ENCODE measurements around the gene ACOXL.

ACOXL gene

GRCh38 chr2:110876167-110876999 is 144.0 kb downstream of the ACOXL start:
- no peak for DNase-seq (ENCODE audit: low read depth)

DNA sequence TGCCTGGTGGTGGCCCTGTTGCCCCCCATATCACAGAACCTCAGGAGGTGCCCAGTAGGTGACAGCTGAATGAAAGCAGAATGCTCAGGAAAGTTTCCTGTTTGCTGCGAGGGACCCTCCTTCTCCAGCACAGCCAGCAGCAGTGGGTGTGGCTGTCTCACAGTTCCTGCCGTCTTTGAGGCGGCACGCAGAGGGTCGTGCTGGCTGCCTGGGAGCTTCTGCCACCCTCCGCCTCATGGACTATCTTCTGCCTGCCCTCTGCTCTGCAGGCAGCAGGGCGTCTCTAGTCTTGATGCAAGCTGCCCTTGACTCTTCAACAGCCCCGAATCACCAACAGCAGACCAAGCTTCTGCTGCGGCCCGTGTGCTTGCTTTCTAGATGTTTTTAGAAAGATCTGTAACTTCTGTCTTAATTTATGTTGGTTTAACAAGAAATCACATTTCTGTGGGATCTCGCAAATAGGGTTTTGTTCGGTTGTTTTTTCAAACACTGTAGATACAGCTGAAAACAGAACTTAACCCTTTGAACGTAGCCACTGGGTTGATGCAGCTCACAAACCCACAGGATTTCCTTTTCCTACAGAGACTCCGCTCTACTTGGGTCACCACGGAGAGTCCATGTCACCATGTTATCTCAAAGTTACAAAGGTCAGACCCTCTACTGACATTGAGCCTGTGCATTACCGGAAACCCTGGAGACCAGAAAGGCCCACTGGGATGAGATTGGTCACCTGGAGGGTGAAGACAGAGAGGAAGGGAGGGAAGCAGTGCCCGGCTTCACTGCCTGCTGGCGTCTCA is 144.9 kb downstream of the ACOXL start:
- DNase-seq (ENCODE audit: low read depth), result no peak

DNA sequence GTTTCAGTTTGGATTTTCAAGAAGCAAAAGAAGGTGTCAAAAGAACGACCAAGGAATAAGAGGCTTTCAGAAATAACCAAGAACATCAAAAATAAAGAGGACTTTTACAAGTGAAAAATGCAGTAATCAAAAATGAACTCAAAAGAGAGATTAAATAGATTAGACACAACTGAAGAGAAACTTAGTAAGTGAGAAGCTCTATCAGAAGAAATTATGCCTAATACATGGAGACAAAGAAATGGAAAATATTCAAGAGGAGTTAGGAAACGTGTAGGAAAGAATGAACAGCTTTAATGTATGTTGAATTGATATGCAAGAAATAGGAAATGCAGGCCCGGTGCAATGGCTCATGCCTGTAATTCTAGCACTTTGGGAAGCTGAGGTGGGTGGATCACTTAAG is 145.8 kb downstream of the ACOXL start:
- no peak for DNase-seq (ENCODE audit: low read depth)

DNA sequence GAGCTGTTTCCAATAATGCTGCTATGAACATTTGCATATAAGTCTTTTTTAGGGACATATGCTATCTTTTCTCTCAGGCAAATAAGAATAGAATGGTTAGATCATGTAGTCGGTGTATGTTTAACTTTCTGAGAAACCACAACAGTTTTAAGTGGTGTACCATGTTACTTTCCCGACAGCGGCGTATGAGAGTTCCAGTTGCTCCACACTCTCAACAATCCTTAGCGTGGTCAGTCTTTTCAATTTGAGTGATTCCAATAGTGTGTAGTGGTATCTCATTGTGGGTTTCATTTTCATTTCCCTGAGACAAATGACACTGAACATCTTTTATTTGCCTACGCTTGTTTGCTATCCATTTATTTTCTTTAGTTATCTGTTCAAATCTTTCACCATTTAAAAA is 149.5 kb downstream of the ACOXL start:
- DNase-seq (ENCODE audit: low read depth), result no peak

DNA sequence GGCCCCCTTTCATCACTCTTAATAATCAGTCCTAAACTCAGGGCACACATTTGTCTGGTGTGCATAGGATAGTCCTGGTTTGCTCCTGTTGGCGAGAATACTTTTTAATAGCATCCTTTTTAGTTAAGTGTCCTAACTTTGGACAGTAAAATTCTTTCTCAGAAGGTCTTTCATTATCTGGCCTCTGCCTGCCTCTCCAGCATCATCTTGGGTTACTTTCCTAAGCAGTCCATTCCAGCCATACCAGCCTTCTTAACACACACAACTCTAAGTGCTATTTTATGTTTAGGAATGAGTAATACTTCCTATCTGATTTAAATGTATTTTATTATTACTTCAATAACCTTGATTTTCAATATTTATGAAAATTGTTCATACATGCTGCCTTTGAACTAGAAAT is 151.0 kb downstream of the ACOXL start:
- no peak for DNase-seq (ENCODE audit: low read depth)

- DNase-seq (ENCODE audit: low read depth), result no peak
These were observed 152.9 kb downstream of the ACOXL start for GRCh38 chr2:110885256-110885655.

DNA sequence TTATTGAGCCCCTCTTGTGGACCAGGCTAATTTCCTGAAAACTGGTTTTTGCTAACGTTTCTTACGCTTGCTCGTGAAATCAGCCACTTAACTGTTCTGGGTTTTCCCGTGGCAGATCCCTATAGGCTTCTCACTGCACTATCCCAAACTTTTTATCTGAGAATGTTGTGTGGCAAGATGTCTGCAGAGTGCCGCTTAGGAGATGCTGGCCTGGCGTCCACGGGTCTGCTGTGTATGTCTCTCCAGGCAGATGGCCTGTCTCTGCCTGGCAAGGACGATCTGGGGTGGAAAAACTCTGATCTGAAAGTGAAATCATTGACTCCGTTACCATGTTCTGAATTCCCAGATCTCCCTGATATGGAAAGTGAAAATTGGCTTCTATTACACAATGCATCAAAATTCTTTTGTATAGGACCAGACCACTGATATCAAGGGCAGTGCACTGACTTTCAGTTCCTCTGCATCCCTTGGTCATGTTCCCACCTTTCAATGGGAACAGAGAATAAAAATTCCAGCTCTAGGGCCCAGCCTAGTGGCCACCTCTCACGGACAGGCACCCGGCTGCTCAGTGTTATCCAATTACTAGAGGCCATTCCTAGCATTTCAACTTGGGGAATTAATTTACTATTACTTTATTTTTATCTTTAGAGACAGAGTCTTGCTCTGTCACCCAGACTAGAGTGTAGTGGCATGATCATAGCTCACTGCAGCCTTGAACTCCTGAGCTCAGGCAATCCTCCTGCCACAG is 154.6 kb downstream of the ACOXL start:
- DNase-seq (ENCODE audit: low read depth), result no peak

GRCh38 chr2:110888411-110888810 is 156.0 kb downstream of the ACOXL start:
- no peak for DNase-seq (ENCODE audit: low read depth)

DNA sequence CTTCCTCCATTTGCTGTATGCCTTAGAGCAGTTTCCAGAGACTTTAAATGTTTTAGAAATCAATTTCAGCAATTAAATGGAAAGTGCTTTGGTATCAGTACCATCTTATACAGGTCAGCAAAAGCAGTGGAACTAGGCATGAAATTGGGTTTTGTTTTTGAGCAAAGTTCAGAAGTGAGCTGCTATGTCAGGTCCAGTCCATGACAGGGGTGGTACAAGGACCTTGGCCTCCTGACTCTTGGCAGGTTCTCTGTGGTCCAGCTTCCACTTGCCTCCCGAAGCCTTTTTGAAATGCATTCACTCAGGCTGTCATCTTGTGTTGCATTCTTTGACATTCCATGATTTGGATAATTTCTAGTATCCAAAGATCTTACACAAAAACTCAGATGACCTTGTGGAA is 159.3 kb downstream of the ACOXL start:
- no peak for DNase-seq (ENCODE audit: low read depth)

GRCh38 chr2:110896226-110896625 is 163.9 kb downstream of the ACOXL start:
- DNase-seq (ENCODE audit: low read depth), result no peak

GRCh38 chr2:110897966-110898365 is 165.6 kb downstream of the ACOXL start:
- no peak for DNase-seq (ENCODE audit: low read depth)

DNA sequence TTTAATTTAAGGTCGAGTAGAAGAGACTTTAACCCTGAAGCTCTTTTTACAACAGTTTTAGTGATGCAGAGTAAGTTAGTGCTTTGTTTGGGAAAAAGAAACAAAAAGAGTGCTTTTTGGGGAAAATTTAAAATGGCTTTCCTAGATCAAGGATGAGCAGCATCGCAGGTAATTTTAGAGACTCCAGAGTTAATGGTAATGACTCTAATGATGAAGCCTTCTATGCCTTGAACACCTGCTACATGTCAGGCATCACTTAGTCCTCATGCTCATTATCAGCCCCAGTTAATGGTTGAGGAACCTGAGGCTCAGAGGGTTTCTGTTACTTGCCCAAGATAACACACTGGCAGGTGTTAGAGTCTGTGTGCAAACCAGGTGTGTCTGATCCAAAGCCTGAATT is 167.8 kb downstream of the ACOXL start:
- no peak for DNase-seq (ENCODE audit: low read depth)

DNA sequence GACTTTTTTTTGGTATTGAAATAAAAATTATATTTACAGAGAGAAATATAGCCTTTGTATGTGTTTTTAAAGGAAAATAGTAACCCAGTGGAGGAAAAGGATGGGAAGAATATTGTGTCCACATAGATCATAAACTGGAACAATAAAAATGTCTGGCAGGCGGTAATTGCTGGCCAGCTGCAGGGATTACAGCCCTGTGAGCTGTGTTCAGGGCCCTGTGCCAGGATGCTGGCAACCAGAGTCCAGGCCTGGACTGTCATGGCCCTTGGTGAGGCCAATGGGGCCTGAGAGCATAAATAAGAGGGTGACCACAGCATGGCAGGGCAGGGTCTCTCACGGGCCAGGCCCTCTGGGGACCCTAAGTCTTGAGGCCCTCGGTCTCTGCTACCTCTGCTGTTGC is 171.2 kb downstream of the ACOXL start:
- no peak for DNase-seq (ENCODE audit: low read depth)

DNA sequence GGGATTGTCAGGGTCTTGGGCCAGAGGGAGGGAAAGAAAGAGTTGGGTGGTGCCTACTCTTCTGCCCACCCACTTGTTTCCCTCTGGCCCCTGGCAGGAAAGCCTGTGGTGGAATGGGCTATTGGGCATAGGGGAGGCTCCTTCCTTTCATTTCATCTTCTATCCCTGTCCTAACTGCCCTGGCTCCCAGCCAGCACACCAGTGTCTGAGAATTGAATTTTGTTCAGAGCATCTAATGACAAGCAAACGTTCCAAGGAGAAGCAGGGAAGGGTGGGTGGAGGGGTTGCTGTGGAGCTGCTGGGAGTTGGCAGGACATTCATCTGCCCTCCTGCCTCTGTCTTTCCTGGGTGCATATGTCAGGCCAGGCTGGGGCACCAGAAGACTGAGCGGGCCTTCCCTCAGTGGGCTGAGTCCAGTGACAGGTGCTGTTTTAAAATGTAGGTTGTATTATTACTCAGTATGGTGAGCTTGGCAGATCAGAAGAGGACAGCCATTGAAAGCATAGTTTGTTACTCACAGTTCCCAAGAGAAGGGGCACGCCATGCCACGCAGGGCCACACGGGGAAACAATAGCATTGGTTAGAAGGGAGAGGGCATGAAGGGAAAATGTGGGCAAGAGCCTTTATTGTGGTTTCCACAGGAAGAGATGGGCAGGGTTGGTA is 171.9 kb downstream of the ACOXL start:
- DNase-seq (ENCODE audit: low read depth), result no peak

GRCh38 chr2:110904779-110905148 is 172.4 kb downstream of the ACOXL start:
- no peak for DNase-seq (ENCODE audit: low read depth)

- no peak for DNase-seq (ENCODE audit: low read depth)
These were observed 172.8 kb downstream of the ACOXL start for GRCh38 chr2:110905217-110905616.

DNA sequence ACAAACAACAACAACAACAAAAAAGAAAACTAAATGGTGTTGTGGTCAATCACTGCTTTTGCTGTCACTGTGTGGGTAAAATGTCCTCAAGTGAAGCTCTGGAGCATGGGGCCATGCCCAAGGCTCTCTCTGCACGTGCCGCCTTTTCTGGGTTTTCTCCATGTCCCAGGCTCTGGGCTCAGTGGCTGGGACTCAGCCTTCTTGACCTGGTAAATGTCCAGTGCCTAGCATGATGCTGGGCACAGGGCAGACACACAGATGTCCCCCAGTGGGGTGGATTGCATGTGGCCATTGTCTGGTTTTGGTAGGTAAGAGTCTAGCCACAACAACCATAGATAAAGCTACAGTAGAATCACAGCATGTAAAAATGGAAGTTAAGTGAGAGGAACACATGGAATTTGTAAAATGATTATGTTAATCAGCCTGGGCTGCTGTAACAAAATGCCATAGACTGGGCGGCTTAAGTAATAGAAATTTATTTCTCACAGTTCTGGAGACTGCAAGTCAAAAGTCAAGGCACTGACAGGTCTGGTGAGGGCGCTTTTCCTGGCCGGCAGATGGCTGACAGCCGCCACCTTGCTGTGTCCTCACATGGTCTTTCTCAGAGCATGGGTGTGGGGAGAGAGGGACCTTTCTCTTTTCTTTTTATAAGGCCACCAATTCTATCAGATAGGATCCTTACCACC is 174.4 kb downstream of the ACOXL start:
- no peak for DNase-seq (ENCODE audit: low read depth)

- no peak for DNase-seq (ENCODE audit: low read depth)
These were observed 177.1 kb downstream of the ACOXL start for GRCh38 chr2:110909501-110909900.

- no peak for DNase-seq (ENCODE audit: low read depth)
These were observed 178.1 kb downstream of the ACOXL start for GRCh38 chr2:110910423-110910822.

DNA sequence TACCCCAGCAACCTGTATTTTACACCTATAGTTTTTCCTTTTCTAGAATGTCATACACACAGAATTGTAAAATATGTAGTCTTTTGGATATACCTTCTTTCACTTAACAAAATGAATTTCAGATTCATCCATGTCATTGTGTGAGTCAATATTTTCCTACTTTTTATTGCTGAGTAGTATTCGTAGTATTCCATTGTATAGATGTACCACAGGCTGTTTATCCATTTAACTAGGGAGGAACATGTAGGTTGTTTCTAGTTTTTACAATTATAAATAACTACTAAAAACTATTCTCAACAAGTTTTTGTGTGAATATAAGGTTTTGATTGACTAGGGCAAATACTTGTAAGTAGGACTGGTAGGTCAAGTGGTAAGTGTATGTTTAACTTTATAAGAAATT is 187.4 kb downstream of the ACOXL start:
- no peak for DNase-seq (ENCODE audit: low read depth)

- DNase-seq (ENCODE audit: low read depth), result no peak
These were observed 193.1 kb downstream of the ACOXL start for GRCh38 chr2:110925479-110925878.

- no peak for DNase-seq (ENCODE audit: low read depth)
These were observed 195.2 kb downstream of the ACOXL start for GRCh38 chr2:110927526-110927925.

Measured in activated gamma-delta T cell treated with anti-CD3 and anti-CD28 coated beads, Interleukin-2, amount 50 U/mL, for 16 hours (primary cell).